Hepatocyte (in vitro differentiated cells): ENCODE measurements around the gene PCYT1B. TPM values are rescaled to one million over a fixed set of nuclear protein-coding genes. Genes with fewer than 3 reads are reported as not detected.

Experiments
- DNase-seq: peaks from one replicate; pipeline ENCODE4 v3.0.0-alpha.2; 2016; ENCODE audit warnings: low spot score
- H2AFZ ChIP-seq: fragments of 200-600 bp; sonication (generic); 2 replicates; pipeline ENCODE4 v1.6.0; 2016; ENCODE audit warnings: antibody characterized with exemption, mild to moderate bottlenecking
- H3K27ac ChIP-seq: fragments of 200-600 bp; sonication (generic); 2 replicates; pipeline ENCODE4 v1.5.1; 2016; ENCODE audit warnings: mild to moderate bottlenecking
- H3K27me3 ChIP-seq: fragments of 200-600 bp; sonication (generic); 2 replicates; pipeline ENCODE4 v1.6.1; 2016
- H3K36me3 ChIP-seq: fragments of 200-600 bp; sonication (generic); replicated peaks from 2 replicates; pipeline ENCODE4 v1.5.1; 2016; ENCODE audit warnings: low read depth; ENCODE audit not compliant: insufficient read depth
- H3K4me1 ChIP-seq: fragments of 200-600 bp; sonication (generic); 2 replicates; pipeline ENCODE4 v1.5.1; 2016; ENCODE audit warnings: mild to moderate bottlenecking, moderate library complexity; ENCODE audit not compliant: insufficient read depth
- H3K4me2 ChIP-seq: fragments of 200-600 bp; sonication (generic); 2 replicates; pipeline ENCODE4 v1.6.0; 2016
- H3K4me3 ChIP-seq: fragments of 200-600 bp; sonication (generic); 2 replicates; pipeline ENCODE4 v1.5.1; 2016; ENCODE audit warnings: mild to moderate bottlenecking
- H3K79me2 ChIP-seq: fragments of 200-600 bp; sonication (generic); 2 replicates; pipeline ENCODE4 v1.6.0; 2017; ENCODE audit warnings: mild to moderate bottlenecking
- H3K9me2 ChIP-seq: fragments of 200-600 bp; sonication (generic); replicated peaks from 2 replicates; pipeline ENCODE4 v1.6.0; 2017; ENCODE audit warnings: mild to moderate bottlenecking; ENCODE audit not compliant: insufficient read depth
- H3K9me3 ChIP-seq: fragments of 200-600 bp; sonication (generic); 2 replicates; pipeline ENCODE4 v1.5.1; 2016; ENCODE audit warnings: low read depth, mild to moderate bottlenecking
- H4K20me1 ChIP-seq: fragments of 200-600 bp; sonication (generic); 2 replicates; pipeline ENCODE4 v1.6.0; 2016; ENCODE audit warnings: mild to moderate bottlenecking; ENCODE audit not compliant: insufficient read depth, poor library complexity, severe bottlenecking
- CTCF ChIP-seq: fragments of 200-600 bp; sonication (generic); IDR thresholded peaks from 2 replicates; pipeline ENCODE4 v1.5.1; 2016; ENCODE audit warnings: antibody characterized with exemption, mild to moderate bottlenecking; ENCODE audit not compliant: poor library complexity
- EZH2 ChIP-seq: fragments of 200-600 bp; sonication (generic); IDR thresholded peaks from 2 replicates; pipeline ENCODE4 v1.6.1; 2016; ENCODE audit warnings: antibody characterized with exemption, mild to moderate bottlenecking, borderline replicate concordance
- EZH2phosphoT487 ChIP-seq: fragments of 200-600 bp; sonication (generic); IDR thresholded peaks from one replicate; pipeline ENCODE4 v1.6.1; 2018; ENCODE audit warnings: antibody characterized with exemption, mild to moderate bottlenecking, low read depth, moderate library complexity; ENCODE audit not compliant: unreplicated experiment, severe bottlenecking
- WGBS: methylation state at CpG from one replicate; pipeline ENCODE4 v1.1.6; 2016; ENCODE audit warnings: low lambda C conversion rate; ENCODE audit errors: missing lambda C conversion rate; 5-methylcytosine and 5-hydroxymethylcytosine counted together
- polyA plus RNA-seq: library from polyadenylated mRNA; unstranded; fragments of >200 nt; fragmentation: Nextera tagmentation; extraction: Ambion mirVana; gene quantifications from 2 replicates; pipeline ENCODE4 v1.2.1, GENCODE V29; 2016
- total RNA-seq: library from RNA; depleted of rRNA; stranded (reverse); fragments of >200 nt; gene quantifications from 2 replicates; pipeline ENCODE4 v1.2.3, GENCODE V29; 2014

Gene PCYT1B
- total and polyA plus RNA-seq, 2 experiments from 2014 or later = 7.8 to 17.1 TPM

GRCh38 chrX:24553011-24553410 is 94.1 kb downstream of the PCYT1B start:
- Histone ChIP-seq H3K9me2 (no peaks in the 10 kb centered on the region), H3K36me3 (no peaks in the 10 kb centered on the region), H3K4me1 (no peaks in the 10 kb centered on the region), H3K79me2 (no peaks in the 10 kb centered on the region), H3K4me2 (no peak overlapping the region), H2AFZ (no peak overlapping the region), H3K9me3 (no peaks in the 10 kb centered on the region), H3K27ac (no peak overlapping the region), H3K27me3 (no peaks in the 10 kb centered on the region), H4K20me1 (no peaks in the 10 kb centered on the region), H3K4me3 (no peak overlapping the region)
- 68% methylated on average over 4 of the region's 4 CpGs for WGBS
- peak; percentile 18 for DNase-seq
- TF ChIP-seq CTCF (no peak), EZH2 (no peak), EZH2phosphoT487 (no peak)

GRCh38 chrX:24550166-24550565 is 97.0 kb downstream of the PCYT1B start:
- 84% methylated on average over 5 of the region's 5 CpGs for WGBS
- H3K27me3 ChIP-seq = no peaks in the 10 kb centered on the region

GRCh38 chrX:24547961-24548360 is 99.2 kb downstream of the PCYT1B start:
- Histone ChIP-seq H3K9me2 (no peaks in the 10 kb centered on the region), H3K36me3 (no peaks in the 10 kb centered on the region), H2AFZ (no peak overlapping the region), H4K20me1 (no peaks in the 10 kb centered on the region), H3K27me3 (no peaks in the 10 kb centered on the region), H3K4me1 (no peaks in the 10 kb centered on the region), H3K4me3 (no peak overlapping the region), H3K79me2 (no peaks in the 10 kb centered on the region), H3K9me3 (no peaks in the 10 kb centered on the region), H3K27ac (no peak overlapping the region), H3K4me2 (no peak overlapping the region)
- DNase-seq = no peak
- 100% methylated on average over 1 of the region's 1 CpG for WGBS
- TF ChIP-seq EZH2phosphoT487 (no peak), CTCF (no peak), EZH2 (no peak)

More at GRCh38 chrX:24550166-24550565, 97.0 kb downstream of the PCYT1B start:
- Histone ChIP-seq H3K4me1 (no peaks in the 10 kb centered on the region), H4K20me1 (no peaks in the 10 kb centered on the region), H3K4me3 (no peak overlapping the region), H3K36me3 (no peaks in the 10 kb centered on the region), H3K79me2 (no peaks in the 10 kb centered on the region), H3K9me3 (no peaks in the 10 kb centered on the region), H2AFZ (no peak overlapping the region), H3K4me2 (no peak overlapping the region), H3K27ac (no peak overlapping the region), H3K9me2 (no peaks in the 10 kb centered on the region)
- no peak for DNase-seq
- TF ChIP-seq EZH2 (no peak), CTCF (no peak), EZH2phosphoT487 (no peak)

- H3K9me2 ChIP-seq = no peaks in the 10 kb centered on the region
- H3K79me2 ChIP-seq = no peaks in the 10 kb centered on the region
- H3K27me3 ChIP-seq = no peaks in the 10 kb centered on the region
- H3K4me3 ChIP-seq = no peak overlapping the region
- no peaks in the 10 kb centered on the region for H3K4me1 ChIP-seq
- no peaks in the 10 kb centered on the region for H3K9me3 ChIP-seq
- H3K27ac ChIP-seq = no peak overlapping the region
- H3K36me3 ChIP-seq = no peaks in the 10 kb centered on the region
- no peaks in the 10 kb centered on the region for H4K20me1 ChIP-seq
- no peak for TF ChIP-seq EZH2
- TF ChIP-seq CTCF = no peak
- TF ChIP-seq EZH2phosphoT487 = no peak
- H3K4me2 ChIP-seq = no peak overlapping the region
- WGBS = 61% methylated on average over 4 of the region's 4 CpGs
- DNase-seq = no peak
- H2AFZ ChIP-seq = no peak overlapping the region
Observed at GRCh38 chrX:24542756-24543155, 104.4 kb downstream of the PCYT1B start.
